Measurements from ENCODE around the gene RAB36. TPM values are rescaled to one million over a fixed set of nuclear protein-coding genes. Genes with fewer than 3 reads are reported as not detected.

Gene RAB36
- total RNA-seq, 4 donors from 2014 or later: 1.0 to 2.5 (median 1.7) TPM; not detected in 1

DNA sequence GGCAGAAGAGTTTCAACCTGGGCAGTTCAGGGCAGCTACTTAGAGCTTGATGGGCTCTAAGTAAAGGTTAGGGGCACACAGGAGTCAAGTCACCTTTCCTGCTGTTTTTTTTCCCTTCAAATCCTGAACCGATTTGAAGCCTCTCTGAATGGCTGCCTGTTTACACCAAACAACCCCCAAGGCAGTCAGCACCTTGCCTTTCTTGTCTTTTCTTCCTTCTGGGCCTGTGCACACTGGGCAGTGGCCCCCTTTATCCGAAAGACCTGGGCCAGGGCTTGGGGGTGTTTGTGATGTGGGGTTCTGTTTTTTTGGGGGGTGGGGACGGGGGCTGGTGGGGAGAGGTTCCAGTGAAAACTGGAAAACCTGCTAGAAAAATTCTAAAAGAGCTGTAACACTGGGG, 7.8 kb upstream of the RAB36 start:
- Histone ChIP-seq H3K4me1 (peaks cover 3 to 28% (median 23%) of the 10 kb centered on the region in 4 donors), H3K4me3 (no peak overlapping the region), H3K27ac (peak overlapping the region; percentile 47 to 76 (median 58)), H3K9me3 (no peaks in the 10 kb centered on the region), H3K36me3 (no peaks in the 10 kb centered on the region), H3K27me3 (no peaks in the 10 kb centered on the region)
- TF ChIP-seq POLR2A (IDR thresholded peaks at IDR 0.05): no peak
- TF ChIP-seq, protein P1, sequence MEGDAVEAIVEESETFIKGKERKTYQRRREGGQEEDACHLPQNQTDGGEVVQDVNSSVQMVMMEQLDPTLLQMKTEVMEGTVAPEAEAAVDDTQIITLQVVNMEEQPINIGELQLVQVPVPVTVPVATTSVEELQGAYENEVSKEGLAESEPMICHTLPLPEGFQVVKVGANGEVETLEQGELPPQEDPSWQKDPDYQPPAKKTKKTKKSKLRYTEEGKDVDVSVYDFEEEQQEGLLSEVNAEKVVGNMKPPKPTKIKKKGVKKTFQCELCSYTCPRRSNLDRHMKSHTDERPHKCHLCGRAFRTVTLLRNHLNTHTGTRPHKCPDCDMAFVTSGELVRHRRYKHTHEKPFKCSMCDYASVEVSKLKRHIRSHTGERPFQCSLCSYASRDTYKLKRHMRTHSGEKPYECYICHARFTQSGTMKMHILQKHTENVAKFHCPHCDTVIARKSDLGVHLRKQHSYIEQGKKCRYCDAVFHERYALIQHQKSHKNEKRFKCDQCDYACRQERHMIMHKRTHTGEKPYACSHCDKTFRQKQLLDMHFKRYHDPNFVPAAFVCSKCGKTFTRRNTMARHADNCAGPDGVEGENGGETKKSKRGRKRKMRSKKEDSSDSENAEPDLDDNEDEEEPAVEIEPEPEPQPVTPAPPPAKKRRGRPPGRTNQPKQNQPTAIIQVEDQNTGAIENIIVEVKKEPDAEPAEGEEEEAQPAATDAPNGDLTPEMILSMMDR (IDR thresholded peaks at IDR 0.05): no peak
- no peak for DNase-seq

DNA sequence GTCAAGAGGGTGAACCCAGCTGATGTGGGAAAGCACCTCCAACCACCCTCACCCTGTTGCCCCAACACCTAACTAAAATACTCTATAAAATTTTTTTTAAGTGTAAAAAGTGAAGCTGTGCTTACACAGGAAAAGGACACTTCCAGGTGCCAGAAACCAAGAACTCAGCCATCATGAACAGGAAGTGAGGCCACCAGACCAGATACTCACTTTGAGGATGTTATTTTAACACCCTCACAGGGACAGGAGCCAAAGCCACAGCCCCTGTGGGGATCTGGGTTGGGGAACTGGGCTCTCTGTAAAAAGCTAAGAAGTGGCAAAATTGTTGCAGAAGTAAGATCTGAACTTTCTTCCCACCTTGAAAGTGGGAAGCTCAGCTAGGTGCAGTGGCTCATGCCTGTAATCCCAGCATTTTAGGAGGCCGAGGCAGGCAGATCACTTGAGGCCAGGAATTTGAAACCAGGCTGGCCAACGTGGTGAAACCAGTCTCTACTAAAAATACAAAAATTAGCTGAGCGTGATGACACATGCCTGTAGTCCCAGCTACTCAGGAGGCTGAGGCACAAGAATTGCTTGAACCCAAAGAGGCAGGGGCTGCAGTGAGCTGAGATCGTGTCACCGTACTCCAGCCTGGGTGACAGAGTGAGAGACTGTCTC, 7.2 kb upstream of the RAB36 start:
- peak in 2 of 3 donors; percentile 80 to 84 for DNase-seq
- Histone ChIP-seq H3K9me3 (no peaks in the 10 kb centered on the region), H3K27ac (peak overlapping the region; percentile 47 to 76 (median 58)), H3K4me3 (no peak overlapping the region), H3K4me1 (peaks cover 3 to 32% (median 27%) of the 10 kb centered on the region in 4 donors), H3K36me3 (no peaks in the 10 kb centered on the region), H3K27me3 (no peaks in the 10 kb centered on the region)
- no peak for TF ChIP-seq POLR2A (IDR thresholded peaks at IDR 0.05)
- TF ChIP-seq, protein P1 (IDR thresholded peaks at IDR 0.05): no peak

DNA sequence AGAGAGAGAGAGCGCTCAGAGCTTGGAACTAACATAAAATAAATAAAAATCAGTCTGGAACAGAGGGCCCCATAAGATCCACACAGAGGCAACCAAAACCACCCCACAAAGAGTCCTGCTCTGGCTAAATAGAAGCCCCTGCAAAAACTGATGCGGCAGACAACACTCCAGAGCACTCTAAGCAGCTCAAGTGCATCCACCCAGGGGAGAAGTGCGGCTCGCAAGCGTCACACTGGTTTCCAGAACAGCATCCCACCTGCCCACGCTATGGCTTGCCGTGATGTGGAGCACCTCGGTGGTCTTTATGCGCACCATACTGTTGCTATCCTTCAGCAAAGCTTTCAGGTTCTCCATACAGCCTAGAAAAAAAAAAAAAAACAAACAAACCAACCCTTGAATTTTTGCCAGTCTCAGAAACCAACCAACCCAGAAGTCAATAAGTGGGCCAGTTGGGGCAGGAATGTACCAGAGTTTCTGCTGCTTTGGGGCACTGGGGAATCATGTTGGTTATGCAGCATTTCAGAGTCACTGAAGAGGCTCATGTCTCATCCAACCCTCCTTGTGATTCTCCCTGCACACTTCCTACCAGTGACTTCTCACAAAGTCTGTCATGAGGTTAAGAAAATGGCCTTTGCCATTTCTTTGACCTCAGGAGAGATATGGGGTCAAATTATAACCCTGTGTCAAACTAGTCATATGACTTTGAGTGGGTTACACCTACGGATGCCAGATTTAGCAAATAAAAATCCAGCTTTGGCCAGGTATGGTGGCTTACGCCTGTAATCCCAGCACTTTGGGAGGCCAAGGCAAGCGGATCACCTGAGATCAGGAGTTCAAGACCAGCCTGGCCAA, 6.5 kb upstream of the RAB36 start:
- H3K9me3 ChIP-seq: no peaks in the 10 kb centered on the region
- H3K4me3 ChIP-seq: no peak overlapping the region
- no peaks in the 10 kb centered on the region for H3K36me3 ChIP-seq
- peaks cover 3 to 32% (median 27%) of the 10 kb centered on the region in 4 donors for H3K4me1 ChIP-seq
- H3K27ac ChIP-seq: peak overlapping the region in 3 of 4 donors; percentile 28 to 76 (median 33)
- no peak for TF ChIP-seq POLR2A (IDR thresholded peaks at IDR 0.05)
- TF ChIP-seq, protein P1 (IDR thresholded peaks at IDR 0.05): no peak
- DNase-seq: no peak
- no peaks in the 10 kb centered on the region for H3K27me3 ChIP-seq

DNA sequence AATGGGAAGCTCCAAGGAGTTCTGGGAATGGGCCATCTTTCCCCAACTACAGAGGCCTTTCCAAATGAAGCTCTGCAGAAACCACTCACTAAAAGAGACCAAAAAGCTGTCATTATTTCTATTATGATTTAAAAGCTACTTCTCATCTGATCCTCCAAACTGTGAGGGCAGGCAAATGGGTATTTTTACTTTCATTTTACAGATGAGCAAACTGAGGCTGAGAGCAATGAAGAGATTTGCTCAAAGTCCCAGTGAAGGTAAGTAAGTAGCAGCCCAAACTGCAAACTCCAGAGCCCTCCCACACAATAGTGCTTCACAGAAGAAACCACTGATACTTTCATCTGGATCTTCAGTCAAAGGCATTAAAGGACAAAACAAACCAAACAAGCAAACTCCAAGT, 4.9 kb upstream of the RAB36 start:
- no peak for DNase-seq
- Histone ChIP-seq H3K27ac (no peak overlapping the region), H3K4me3 (no peak overlapping the region), H3K9me3 (no peaks in the 10 kb centered on the region), H3K4me1 (peaks cover 3 to 42% (median 31%) of the 10 kb centered on the region in 4 donors), H3K27me3 (no peaks in the 10 kb centered on the region), H3K36me3 (no peaks in the 10 kb centered on the region)
- TF ChIP-seq, protein P1 (IDR thresholded peaks at IDR 0.05): no peak
- TF ChIP-seq POLR2A (IDR thresholded peaks at IDR 0.05): no peak

DNA sequence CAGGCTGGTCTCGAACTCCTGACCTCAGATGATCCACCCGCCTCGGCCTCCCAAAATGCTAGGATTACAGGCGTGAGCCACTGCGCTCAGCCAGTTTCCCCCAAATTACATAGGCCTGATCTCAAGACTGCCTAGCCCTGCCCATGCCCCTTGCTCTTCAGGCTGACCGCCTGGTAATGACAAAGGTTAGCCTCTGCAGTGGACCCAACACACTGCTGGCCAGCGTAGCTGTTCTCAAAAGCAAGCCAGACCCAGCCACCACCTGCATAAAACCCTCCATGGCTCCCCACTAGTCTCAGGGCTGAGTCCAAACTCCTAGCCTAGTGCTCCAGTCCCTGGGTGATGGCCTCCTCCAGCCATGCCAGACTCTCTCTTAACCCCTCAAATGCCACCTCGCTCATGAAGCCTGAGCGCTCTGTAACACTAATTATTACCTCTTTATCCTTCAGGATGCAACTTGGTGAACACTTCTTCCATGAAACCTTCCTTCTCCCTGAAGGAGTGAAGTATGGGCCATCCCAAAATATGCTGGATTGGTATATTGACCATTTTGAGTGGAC, 2.7 kb upstream of the RAB36 start:
- no peak for TF ChIP-seq POLR2A (IDR thresholded peaks at IDR 0.05)
- TF ChIP-seq, protein P1 (IDR thresholded peaks at IDR 0.05): no peak
- peaks cover 3 to 44% (median 26%) of the 10 kb centered on the region in 4 donors for H3K4me1 ChIP-seq
- peak overlapping the region; percentile 68 to 88 (median 78) for H3K27ac ChIP-seq
- no peak for DNase-seq
- no peaks in the 10 kb centered on the region for H3K9me3 ChIP-seq
- H3K36me3 ChIP-seq: no peaks in the 10 kb centered on the region
- no peaks in the 10 kb centered on the region for H3K27me3 ChIP-seq
- peak overlapping the region in 2 of 4 donors; percentile 39 to 41 for H3K4me3 ChIP-seq
